ENCODE data around the gene NR2F1-AS1. TPM values are rescaled to one million over a fixed set of nuclear protein-coding genes. Genes with fewer than 3 reads are reported as not detected.

NR2F1-AS1 gene
- polyA plus RNA-seq, 3 donors = not detected

DNA sequence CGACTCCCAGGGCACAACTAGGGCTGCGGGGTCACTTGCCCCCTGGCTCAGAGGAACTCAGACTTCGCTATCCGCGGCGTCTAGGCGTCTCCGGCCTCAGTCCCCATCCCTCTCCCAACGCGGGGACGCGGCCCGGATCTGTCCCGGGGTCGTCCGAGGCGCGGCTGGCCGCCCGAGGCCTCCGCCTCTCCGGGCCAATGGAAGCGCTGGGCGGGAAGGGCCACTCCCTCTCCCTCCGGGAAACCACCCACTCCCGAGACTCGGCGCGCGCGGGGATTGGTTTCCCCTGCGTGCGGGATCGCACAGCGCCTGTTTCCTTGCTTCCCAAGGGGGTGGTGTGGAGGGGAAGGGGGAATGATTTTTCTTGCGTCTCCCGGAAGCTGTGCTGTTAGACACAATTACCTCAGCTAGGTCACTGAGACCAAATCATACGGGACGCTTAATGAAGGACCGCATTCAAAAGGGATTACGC, 40.3 kb upstream of the NR2F1-AS1 start:
- Histone ChIP-seq H3K4me1 (ENCODE audit: control insufficient read depth in 1 of 2, insufficient read depth in 2 of 2, low read length in 2 of 2) (peaks cover 10 to 15% of the 10 kb centered on the region in 2 donors), H4K20me1 (ENCODE audit: insufficient read depth, low read length) (no peaks in the 10 kb centered on the region), H3K9me3 (replicated peaks in 1 of 2; ENCODE audit: control insufficient read depth in 1 of 2, insufficient read depth in 1 of 2, low read length in 2 of 2) (peaks cover 3 to 4% of the 10 kb centered on the region in 2 donors), H2AFZ (ENCODE audit: insufficient read depth, low read depth, low read length, poor library complexity, severe bottlenecking) (peak overlapping the region; percentile 43), H3K27me3 (ENCODE audit: control insufficient read depth in 2 of 2, insufficient read depth in 2 of 2, low read length in 2 of 2) (peaks cover 31 to 67% of the 10 kb centered on the region in 2 donors), H3K27ac (ENCODE audit: low read depth in 1 of 2, low read length in 2 of 2) (no peak overlapping the region), H3K4me3 (replicated peaks in 1 of 3; ENCODE audit: low read depth in 2 of 3, low read length in 3 of 3) (peak overlapping the region in 2 of 3 experiments; percentile 26 to 79), H3K36me3 (replicated peaks in 1 of 2; ENCODE audit: control insufficient read depth in 1 of 2, insufficient read depth in 2 of 2, low read length in 2 of 2) (no peaks in the 10 kb centered on the region), H3K79me2 (ENCODE audit: insufficient read depth, low read length) (no peaks in the 10 kb centered on the region), H3K9ac (ENCODE audit: insufficient read depth, low read length, poor library complexity, severe bottlenecking) (no peak overlapping the region), H3K4me2 (replicated peaks; ENCODE audit: extremely low read depth, low read length, poor library complexity, severe bottlenecking) (peak overlapping the region; percentile 97)
- Mint-ChIP-seq H3K27ac (no peak overlapping the region), H3K4me1 (peaks cover 18% of the 10 kb centered on the region), H3K27me3 (ENCODE audit: low read depth in 3 of 3) (peaks cover 35 to 52% (median 44%) of the 10 kb centered on the region in 3 donors), H3K36me3 (peaks cover 7 to 15% of the 10 kb centered on the region in 2 donors), H3K9me3 (peaks cover 0 to 8% (median 4%) of the 10 kb centered on the region in 7 donors), H3K4me3 (peak overlapping the region; percentile 69 to 78)
- intact Hi-C loops (cut with micrococcal nuclease) = no loop called here
- no peak for DNase-seq
- no peak for TF ChIP-seq CTCF (IDR thresholded peaks at IDR 0.05)
- 3% methylated on average over 23 of the region's 41 CpGs for WGBS (ENCODE audit: insufficient coverage)

- 3% methylated on average over 63 of the region's 75 CpGs for WGBS (ENCODE audit: insufficient coverage)
- no peak for TF ChIP-seq CTCF (IDR thresholded peaks at IDR 0.05)
- peak overlapping the region; percentile 38 to 79 (median 52) for H3K4me3 ChIP-seq (replicated peaks in 1 of 3; ENCODE audit: low read depth in 2 of 3, low read length in 3 of 3)
Observed at GRCh38 chr5:93620487-93621326, 39.7 kb upstream of the NR2F1-AS1 start.

More at GRCh38 chr5:93620487-93621326, 39.7 kb upstream of the NR2F1-AS1 start:
- peaks cover 37 to 73% of the 10 kb centered on the region in 2 donors for H3K27me3 ChIP-seq (ENCODE audit: control insufficient read depth in 2 of 2, insufficient read depth in 2 of 2, low read length in 2 of 2)
- Mint-ChIP-seq H3K4me3 (peak overlapping the region; percentile 88 to 99), H3K27ac (peak overlapping the region in 5 of 7 donors; percentile 22 to 67 (median 57)), H3K36me3 (peaks cover 7 to 15% of the 10 kb centered on the region in 2 donors), H3K4me1 (peaks cover 18% of the 10 kb centered on the region), H3K9me3 (peaks cover 0 to 8% (median 4%) of the 10 kb centered on the region in 7 donors), H3K27me3 (ENCODE audit: low read depth in 3 of 3) (peaks cover 40 to 56% (median 49%) of the 10 kb centered on the region in 3 donors)
- peak; percentile 33 to 46 (median 40) for DNase-seq
- no peaks in the 10 kb centered on the region for H4K20me1 ChIP-seq (ENCODE audit: insufficient read depth, low read length)
- peak overlapping the region; percentile 67 for H2AFZ ChIP-seq (ENCODE audit: insufficient read depth, low read depth, low read length, poor library complexity, severe bottlenecking)
- peaks cover 10 to 15% of the 10 kb centered on the region in 2 donors for H3K4me1 ChIP-seq (ENCODE audit: control insufficient read depth in 1 of 2, insufficient read depth in 2 of 2, low read length in 2 of 2)
- H3K9me3 ChIP-seq (replicated peaks in 1 of 2; ENCODE audit: control insufficient read depth in 1 of 2, insufficient read depth in 1 of 2, low read length in 2 of 2) = peaks cover 3 to 4% of the 10 kb centered on the region in 2 donors
- intact Hi-C loops (cut with micrococcal nuclease) = no loop called here
- H3K36me3 ChIP-seq (replicated peaks in 1 of 2; ENCODE audit: control insufficient read depth in 1 of 2, insufficient read depth in 2 of 2, low read length in 2 of 2) = no peaks in the 10 kb centered on the region
- no peaks in the 10 kb centered on the region for H3K79me2 ChIP-seq (ENCODE audit: insufficient read depth, low read length)
- peak overlapping the region; percentile 97 for H3K4me2 ChIP-seq (replicated peaks; ENCODE audit: extremely low read depth, low read length, poor library complexity, severe bottlenecking)
- no peak overlapping the region for H3K9ac ChIP-seq (ENCODE audit: insufficient read depth, low read length, poor library complexity, severe bottlenecking)
- H3K27ac ChIP-seq (ENCODE audit: low read depth in 1 of 2, low read length in 2 of 2) = no peak overlapping the region
